Cardiac fibroblast (primary cell): Measurements from ENCODE around the gene KCTD6.
A peak's percentile ranks its signal among the peaks of the same experiment; 100 is the strongest.
"Not testable (repeated sequence)": the region's sequence is repeated elsewhere in the genome, so short reads cannot be mapped to it uniquely, and the experiment has no call there.

Source experiments
- DNase-seq, 2 donors: peaks; one replicate each; pipeline versions ENCODE4 v3.0.0 to v3.0.0-alpha.2; 2010; ENCODE audit warnings: low read depth in 2 of 2
- H3K4me3 ChIP-seq, 2 donors: replicated peaks in 1 of 2; 1 replicate in 1 of 2; 2 replicates in 1 of 2; pipeline ENCODE4 v1.5.1; 2011; ENCODE audit warnings: low read depth in 2 of 2, low read length in 2 of 2, mild to moderate bottlenecking in 2 of 2, moderate library complexity in 1 of 2
- TF ChIP-seq, protein P1 (sequence below): IDR thresholded peaks from one replicate; pipeline ENCODE4 v1.5.1; 2011; ENCODE audit warnings: low read depth, mild to moderate bottlenecking, low read length, inconsistent platforms

The KCTD6 gene

GRCh38 chr3:58521917-58522631 is 30.2 kb downstream of the KCTD6 start:
- no peak overlapping the region for H3K4me3 ChIP-seq
- TF ChIP-seq, protein P1, sequence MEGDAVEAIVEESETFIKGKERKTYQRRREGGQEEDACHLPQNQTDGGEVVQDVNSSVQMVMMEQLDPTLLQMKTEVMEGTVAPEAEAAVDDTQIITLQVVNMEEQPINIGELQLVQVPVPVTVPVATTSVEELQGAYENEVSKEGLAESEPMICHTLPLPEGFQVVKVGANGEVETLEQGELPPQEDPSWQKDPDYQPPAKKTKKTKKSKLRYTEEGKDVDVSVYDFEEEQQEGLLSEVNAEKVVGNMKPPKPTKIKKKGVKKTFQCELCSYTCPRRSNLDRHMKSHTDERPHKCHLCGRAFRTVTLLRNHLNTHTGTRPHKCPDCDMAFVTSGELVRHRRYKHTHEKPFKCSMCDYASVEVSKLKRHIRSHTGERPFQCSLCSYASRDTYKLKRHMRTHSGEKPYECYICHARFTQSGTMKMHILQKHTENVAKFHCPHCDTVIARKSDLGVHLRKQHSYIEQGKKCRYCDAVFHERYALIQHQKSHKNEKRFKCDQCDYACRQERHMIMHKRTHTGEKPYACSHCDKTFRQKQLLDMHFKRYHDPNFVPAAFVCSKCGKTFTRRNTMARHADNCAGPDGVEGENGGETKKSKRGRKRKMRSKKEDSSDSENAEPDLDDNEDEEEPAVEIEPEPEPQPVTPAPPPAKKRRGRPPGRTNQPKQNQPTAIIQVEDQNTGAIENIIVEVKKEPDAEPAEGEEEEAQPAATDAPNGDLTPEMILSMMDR, result no peak
- DNase-seq, result no peak

- no peak overlapping the region for H3K4me3 ChIP-seq
- TF ChIP-seq, protein P1, result no peak
- DNase-seq, result no peak
These were observed 31.0 kb downstream of the KCTD6 start for GRCh38 chr3:58522759-58523425.

DNA sequence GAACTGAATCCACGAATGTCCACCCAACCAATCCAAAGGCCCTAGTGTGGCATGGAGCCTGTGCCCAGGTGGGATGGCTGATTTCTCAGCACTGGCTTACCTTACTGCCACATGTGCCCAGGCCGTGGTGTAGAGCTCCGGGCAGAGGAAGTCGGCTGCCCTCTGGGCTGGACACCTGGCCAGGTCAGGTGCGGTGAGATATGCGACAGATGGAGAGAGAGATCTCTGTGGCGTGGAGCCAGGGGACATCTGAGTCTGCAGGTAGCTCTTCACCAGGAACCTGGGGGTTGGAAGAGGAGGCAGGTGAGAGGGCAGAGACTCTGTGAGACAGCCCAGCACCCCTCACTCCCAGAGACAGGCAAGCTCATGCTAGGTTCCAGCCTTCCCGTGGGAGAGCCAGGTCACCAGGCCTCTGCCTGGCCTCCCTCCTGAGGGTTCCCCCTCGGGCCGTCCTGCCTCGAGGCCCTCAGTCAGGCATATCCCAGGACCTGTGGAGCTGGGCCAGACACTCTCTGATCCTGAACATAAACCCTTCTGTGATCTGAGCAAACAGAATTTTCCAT is 32.5 kb downstream of the KCTD6 start:
- TF ChIP-seq, protein P1, result no peak
- H3K4me3 ChIP-seq, result no peak overlapping the region
- no peak for DNase-seq

DNA sequence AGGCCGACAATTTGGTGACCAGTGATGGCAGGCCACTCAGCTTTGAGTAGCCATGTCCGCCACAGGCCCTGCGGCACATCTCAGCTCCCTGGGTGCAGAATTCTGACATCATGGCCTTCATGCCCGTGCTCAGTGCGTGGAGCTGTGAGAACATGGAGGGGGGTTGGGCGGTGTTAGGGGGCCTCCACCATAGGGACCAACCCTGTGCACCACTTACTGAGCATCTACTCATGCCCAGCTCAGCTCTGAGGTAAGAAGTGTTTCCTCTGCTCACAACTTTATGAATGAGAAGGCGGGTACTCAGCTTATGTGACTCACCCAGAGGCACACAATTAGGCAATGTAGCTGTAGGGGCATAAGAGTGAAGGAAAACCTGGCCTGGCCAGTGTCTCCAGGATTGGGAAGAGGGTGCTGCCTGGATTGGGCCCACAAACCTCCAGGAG is 34.6 kb downstream of the KCTD6 start:
- peak; percentile 93 to 96 for DNase-seq
- TF ChIP-seq, protein P1, result no peak
- H3K4me3 ChIP-seq, result no peak overlapping the region

DNA sequence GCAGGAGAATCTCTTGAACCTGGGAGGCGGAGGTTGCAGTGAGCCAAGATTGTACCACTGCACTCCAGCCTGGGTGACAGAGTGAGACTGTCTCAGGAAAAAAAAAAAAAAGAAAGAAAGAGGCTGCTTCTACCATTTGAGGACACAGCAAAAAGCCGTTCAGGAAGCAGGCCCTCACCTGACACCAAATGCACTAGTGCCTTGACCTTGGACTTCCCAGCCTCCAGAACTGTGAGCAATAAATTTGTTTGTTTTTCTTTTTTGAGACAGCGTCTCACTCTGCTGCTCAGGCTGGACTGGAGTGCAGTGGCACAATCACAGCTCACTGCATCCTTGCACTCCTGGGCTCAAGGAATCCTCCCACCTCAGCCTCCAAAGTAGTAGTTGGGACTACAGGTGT is 35.5 kb downstream of the KCTD6 start:
- not testable (repeated sequence) for DNase-seq, H3K4me3 ChIP-seq

- TF ChIP-seq, protein P1, result no peak
- peak; percentile 57 to 79 for DNase-seq
- no peak overlapping the region for H3K4me3 ChIP-seq
These were observed 36.7 kb downstream of the KCTD6 start for GRCh38 chr3:58528629-58529028.
